ENCODE results near the gene PLD4.

GRCh38 chr14:104913435-104913834, 11.2 kb upstream of the PLD4 start:
- TF ChIP-seq CTCF (IDR thresholded peaks at IDR 0.05) (no peak), POLR2A (IDR thresholded peaks at IDR 0.05) (no peak)

All from uterus (tissue), 2 donors.